GM04504 (cell line): ENCODE results near the gene YAP1.
"Not testable (repeated sequence)": the region's sequence is repeated elsewhere in the genome, so short reads cannot be mapped to it uniquely, and the experiment has no call there.

ENCODE experiments used
- DNase-seq: peaks from one replicate; pipeline ENCODE4 v3.0.0-alpha.2; 2012; ENCODE audit warnings: low read depth

The YAP1 gene

GRCh38 chr11:102240502-102240901 lies 130.3 kb downstream of the YAP1 start:
- no peak for DNase-seq

DNA sequence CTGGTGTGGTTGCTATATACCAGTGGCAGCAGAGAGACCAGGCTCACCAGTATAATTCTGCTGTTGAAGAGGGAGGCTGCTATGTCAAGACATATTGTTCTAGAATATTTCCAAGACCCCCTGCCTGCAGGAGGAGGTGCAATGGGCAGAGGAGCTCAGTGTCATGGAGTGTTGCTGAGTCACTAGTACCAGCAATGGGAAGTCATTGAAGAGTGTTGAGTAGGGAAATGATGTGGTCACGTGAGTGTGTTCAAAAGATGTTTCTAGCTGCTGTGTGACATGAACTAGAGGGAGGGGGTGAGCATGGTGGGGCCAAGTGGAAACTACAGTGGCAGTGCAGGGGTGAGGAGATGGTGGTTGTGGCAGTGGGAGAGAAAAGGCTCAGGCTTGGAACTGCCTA lies 130.8 kb downstream of the YAP1 start:
- DNase-seq, result no peak

DNA sequence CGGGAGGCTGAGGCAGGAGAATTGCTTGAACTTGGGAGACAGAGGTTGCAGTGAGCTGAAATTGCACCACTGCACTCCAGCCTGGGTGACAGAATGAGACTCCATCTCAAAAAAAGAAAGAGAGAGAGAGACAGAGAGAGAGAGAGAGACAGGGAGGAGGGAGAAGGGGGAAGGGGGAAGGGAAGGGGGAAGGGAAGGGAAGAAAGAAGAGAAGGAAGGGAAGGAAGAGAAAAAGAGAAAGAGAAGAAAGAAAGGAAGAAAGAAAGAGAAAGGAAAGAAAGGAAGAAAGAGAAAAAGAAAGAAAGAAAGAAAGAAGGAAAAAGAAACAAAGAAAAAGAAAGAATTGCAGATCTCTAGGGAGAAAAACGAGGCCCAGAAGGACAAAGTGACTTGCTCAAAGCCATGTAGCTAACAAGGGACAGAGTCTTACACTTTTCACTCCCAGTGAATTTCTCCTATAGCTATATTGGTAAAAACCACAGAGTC lies 133.2 kb downstream of the YAP1 start:
- no peak for DNase-seq

GRCh38 chr11:102244681-102245409 lies 134.6 kb downstream of the YAP1 start:
- peak; percentile 81 for DNase-seq

DNA sequence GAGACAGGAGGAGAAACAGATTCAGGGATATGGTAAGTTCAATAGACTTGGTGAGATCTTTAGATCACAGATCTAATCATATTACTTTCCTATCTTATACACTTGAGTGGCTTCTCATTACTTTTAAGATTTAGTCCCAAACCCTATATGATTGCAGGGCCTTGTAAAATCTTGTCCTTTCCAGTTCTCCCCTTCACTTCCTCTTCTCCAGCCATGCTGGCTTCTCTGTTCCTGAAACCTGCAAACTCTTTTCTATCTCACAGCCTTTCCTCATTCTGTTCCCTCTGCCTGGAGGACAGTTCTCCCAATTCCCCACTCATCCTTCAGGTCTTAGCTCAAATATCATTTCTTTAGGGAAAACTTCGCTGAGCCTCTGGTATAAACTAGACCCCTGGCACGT lies 141.2 kb downstream of the YAP1 start:
- no peak for DNase-seq

- DNase-seq, result no peak
Measured at GRCh38 chr11:102252339-102252891, 142.2 kb downstream of the YAP1 start.

DNA sequence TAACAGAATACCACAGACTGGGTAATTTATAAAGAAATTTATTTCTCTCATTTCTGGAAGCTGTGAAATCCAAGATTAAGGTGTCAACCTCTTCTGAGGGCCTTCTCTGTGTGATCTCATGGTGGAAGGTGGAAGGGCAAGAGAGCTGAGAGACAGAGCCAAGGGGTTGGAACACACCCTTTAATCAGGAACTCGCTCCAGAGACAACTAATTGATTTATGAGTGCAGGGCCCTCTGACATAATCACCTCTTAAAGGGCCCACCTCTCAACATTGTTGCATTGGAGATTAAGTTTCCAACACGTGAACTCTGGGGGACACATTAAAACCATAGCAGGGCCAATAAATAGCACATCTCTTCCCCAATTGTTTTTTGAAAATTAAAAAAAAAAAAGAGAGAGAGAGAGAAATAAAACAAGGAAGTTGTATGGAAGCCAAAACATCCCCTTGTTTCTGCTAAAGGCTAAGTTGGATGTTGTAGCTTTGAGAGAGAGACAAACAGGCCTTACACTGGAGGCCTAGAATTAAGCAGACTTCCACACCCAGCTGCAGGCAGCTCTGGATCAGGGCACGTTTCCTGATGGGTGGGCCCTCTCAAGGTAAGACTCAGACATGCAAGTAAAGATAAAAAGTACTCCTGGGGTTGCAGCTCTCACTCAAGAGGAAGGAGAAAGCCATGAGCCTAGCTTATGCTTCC lies 142.9 kb downstream of the YAP1 start:
- no peak for DNase-seq

DNA sequence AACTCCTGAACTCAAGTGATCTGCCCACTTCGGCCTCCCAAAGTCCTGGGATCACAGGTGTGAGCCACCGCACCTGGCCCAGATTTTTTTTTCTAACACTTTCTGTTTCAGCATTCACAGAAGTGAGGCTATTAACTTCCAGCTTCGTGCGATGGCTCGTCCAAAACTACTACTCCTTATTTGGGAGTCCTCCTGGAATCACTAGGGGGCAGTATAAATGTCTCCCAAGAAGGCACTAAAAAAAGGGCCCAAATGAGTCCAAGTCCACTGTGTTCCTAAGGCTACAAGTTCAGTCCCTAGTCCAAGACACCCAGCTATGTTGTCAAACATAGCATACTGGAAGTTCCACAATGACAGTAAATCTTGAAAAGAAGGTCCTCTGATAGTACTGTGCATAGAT lies 143.8 kb downstream of the YAP1 start:
- no peak for DNase-seq

- no peak for DNase-seq
Measured at GRCh38 chr11:102256251-102256650, 146.0 kb downstream of the YAP1 start.

DNA sequence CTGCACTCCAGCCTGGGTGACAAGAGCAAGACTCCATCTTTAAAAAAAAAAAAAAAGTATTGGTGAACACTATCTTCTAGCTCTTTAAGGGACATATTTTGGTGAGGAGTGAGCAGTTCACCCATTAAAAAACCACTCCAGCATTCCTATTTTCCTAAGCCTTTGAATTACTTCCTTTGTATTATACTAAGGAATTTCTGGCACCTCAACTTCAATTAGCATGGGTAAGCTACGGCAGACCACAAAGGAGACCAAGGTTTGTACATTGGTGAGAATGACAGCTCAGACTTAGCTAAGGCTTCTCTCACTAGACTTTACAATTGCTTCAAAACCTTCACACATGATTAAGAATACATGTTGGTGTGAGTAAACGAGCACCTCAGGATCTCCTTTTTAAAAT lies 150.0 kb downstream of the YAP1 start:
- no peak for DNase-seq

DNA sequence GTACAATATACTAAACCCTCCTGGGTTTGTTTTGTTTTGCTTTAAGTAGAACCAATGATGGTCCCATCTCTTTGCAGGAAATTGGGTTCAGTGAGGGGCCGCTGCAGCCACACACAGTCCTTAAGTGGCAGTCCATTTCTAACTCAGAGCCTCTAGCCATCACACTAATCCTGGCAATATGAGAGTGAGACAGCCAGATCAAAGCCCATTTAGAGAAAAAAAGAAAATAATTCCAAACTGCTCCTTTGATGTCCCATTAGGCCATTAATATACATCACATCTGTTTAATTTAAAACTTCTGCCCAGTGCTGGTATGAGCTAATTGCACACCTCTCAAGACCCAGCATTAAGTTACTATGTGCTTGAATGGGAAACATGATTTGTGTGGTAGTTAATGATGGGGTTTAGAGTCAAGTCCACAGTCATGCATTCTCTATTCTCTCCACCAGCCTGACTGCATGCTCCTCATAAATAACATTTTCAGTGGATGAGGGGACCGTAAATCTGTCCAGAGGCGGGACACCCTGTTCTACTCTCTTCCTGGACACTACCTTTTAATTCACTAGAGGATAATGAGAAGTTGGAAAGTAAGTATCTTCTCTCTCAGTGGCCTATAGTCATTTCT lies 153.2 kb downstream of the YAP1 start:
- DNase-seq, result no peak

- DNase-seq, result not testable (repeated sequence)
Measured at GRCh38 chr11:102264704-102265103, 154.5 kb downstream of the YAP1 start.

DNA sequence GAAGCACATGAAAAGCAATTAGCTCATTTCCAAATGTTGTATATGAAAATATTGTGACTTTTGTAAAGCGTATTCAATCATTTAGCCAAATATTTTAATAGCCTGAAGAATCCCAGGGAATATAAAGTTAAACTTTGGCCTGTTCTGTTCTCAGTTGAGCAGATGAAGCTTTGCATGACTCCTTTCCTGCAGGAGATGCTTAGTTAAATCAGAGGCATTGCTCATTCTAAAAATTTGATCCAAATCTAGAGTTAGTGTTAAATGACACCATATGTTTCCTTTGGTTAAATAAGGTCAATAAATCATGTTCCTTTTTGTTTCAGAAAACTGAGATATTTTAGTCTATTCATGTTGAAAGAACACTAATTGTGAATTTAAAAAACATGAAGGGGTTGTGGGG lies 155.9 kb downstream of the YAP1 start:
- DNase-seq, result no peak

GRCh38 chr11:102267609-102268008 lies 157.4 kb downstream of the YAP1 start:
- peak; percentile 69 for DNase-seq

GRCh38 chr11:102268083-102268984 lies 158.1 kb downstream of the YAP1 start:
- DNase-seq, result peak; percentile 51

- DNase-seq, result no peak
Measured at GRCh38 chr11:102268985-102269470, 158.8 kb downstream of the YAP1 start.

DNA sequence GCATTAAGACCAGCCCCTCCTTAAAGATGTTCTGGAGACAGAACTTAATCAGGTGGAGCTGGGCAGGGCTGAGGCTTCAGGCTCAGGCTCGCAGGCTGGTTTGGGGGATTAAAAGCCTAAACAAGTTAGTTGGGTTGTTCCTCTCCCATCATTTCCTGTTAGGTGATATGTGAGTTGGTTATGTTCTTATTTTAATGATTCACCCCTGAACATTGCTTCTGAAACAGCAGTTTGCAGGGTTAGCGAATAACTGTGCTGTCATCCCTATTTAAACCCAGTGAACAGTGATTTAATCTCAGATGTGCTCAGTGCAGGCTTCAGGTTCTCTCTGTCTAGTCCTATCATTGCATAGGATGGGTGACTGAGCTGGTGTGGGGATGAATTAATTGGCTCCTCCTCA lies 159.7 kb downstream of the YAP1 start:
- DNase-seq, result no peak

GRCh38 chr11:102272047-102272824 lies 162.0 kb downstream of the YAP1 start:
- no peak for DNase-seq

DNA sequence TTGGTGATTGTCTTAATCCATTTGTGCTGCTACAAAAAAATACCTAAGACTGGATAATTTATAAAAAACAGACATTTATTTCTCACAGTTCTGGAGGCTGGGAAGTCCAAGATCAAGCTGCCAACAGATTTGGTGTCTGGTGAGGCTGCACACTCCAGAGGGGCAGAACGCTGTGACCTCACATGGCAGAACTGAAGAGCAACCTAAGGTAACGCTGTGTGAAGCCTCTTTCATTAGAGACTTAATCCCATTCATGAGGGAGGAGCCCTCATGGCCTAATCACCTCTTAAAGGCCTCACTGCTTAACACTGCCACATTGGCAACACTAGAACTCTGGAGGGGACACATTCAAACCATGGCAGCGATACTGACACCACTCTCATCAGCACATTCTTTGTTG lies 164.4 kb downstream of the YAP1 start:
- DNase-seq, result no peak

GRCh38 chr11:102276362-102276761 lies 166.1 kb downstream of the YAP1 start:
- no peak for DNase-seq

GRCh38 chr11:102276783-102277182 lies 166.5 kb downstream of the YAP1 start:
- DNase-seq, result no peak
